GM21825 (cell line): Measurements from ENCODE around the gene TSPAN1.
"Not testable (repeated sequence)": the region's sequence is repeated elsewhere in the genome, so short reads cannot be mapped to it uniquely, and the experiment has no call there.

ENCODE experiments used
- ATAC-seq: cut with Tn5 transposase; IDR thresholded peaks from one replicate; pipeline ENCODE4 v1.9.1; 2021; ENCODE audit warnings: mild to moderate bottlenecking, moderate library complexity; ENCODE audit not compliant: unreplicated experiment

TSPAN1 gene

DNA sequence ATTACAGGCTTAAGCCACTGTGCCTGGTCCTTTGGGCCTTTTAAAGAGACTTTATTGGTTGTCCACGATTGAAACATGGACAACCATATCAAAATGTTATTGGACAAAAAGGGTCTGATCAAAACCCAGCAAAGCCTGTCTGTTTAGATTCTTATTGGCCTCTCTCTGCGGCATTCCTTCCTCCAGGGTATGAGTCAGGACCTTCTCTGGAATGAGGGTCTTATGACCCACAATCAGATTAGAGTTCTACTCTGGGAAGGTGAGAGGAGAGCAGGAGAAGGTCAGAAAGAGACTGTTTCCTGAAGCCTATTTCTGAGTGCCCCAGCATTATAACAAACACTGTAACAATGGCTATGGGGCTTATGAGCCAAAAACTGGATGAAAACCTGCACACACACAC, 36.2 kb downstream of the TSPAN1 start:
- no peak for ATAC-seq

DNA sequence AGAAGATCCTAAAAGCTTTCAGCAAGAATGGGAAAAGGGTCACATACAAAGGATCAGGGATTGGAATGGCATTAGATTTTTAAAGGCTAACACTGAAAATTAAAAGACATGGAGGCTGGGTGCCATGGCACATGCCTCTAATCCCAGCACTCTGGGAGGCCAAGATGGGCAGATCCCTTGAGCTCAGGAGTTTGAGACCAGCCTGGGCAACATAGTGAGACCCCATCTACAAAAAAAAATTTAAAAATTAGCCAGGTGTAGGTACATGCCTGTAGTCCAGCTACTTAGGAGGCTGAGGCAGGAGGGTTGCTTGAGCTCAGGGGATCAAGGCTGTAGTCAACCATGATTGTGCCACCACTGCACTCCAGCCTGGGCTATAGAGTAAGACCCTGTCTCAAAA, 40.6 kb downstream of the TSPAN1 start:
- no peak for ATAC-seq

DNA sequence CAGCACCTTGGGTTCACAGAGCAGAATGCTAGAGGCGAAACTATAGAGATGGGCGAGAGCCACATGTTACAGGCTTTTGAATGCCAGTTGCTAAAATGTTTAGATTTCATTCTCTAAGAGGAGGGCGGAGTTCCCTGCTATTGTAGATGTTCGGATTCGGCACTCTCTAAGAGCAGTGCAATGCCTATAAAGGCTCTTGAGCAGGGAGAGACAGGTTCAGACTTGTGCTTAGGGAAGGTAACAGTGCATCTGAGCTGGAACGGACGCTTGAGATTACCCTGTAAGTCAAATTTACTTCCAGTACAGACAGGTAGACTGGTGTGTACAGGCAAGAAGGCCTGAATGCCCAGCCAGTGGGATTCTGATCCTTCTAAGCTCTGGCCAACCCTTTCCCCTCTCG, 43.6 kb downstream of the TSPAN1 start:
- ATAC-seq = no peak

- ATAC-seq = no peak
Measured at GRCh38 chr1:46219551-46220520, 44.9 kb downstream of the TSPAN1 start.

DNA sequence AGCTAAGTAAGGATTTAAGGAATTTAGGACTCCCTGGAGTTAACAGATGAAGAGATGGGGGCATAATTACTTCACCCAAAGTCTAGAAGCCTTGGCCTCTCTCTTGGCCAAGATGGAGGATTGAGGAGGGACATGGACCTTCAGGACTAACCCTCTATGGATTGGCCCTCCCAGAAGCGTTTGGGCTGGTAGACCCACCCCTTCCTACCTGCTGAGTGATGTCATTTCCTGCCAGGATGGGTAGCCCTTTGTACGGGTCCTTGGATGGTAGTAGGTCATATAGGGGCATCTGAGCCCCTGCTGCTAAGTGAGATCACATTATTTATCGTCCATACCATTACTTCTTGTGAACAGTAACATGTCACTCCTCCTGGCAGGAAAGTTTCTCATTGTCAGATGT, 45.9 kb downstream of the TSPAN1 start:
- no peak for ATAC-seq

- ATAC-seq = no peak
Measured at GRCh38 chr1:46221749-46222148, 46.9 kb downstream of the TSPAN1 start.

- ATAC-seq = not testable (repeated sequence)
Measured at GRCh38 chr1:46223055-46223454, 48.2 kb downstream of the TSPAN1 start.

GRCh38 chr1:46223472-46223943, 48.6 kb downstream of the TSPAN1 start:
- ATAC-seq = peak; percentile 68

DNA sequence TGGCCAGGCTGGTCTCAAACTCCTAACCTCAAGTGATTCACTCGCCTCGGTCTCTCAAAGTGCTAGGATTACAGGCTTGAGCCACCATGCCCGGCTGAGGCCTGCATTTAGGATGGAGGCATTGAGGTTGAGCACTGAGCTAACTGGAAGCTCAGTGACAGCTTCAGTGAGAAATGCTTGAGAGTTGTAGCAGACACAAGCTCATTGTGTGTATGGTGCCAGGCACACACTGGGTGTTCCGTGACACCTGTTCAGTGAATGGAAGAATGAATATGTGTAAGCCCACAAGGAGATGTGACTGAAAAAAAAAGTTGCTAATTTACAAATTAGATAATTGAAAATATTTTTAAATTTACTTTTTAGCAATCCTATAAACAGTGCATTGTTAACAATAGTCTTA, 50.1 kb downstream of the TSPAN1 start:
- no peak for ATAC-seq

DNA sequence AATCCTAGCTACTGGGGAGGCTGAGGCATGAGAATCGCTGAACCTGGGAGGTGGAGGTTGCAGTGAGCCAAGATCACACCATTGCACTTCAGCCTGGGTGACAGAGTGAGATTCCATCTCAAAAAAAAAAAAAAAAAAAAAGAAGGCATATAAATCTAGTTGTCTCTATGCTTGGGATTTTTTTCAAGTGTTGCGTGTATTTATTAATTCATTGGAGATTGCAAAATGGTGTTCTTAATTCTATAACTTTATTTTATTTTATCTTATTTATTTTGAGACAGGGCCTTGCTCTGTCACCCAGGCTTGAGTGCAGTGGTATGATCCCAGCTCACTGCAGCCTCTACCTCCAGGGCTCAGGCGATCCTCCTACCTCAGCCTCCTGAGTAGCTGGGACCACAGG, 56.3 kb downstream of the TSPAN1 start:
- ATAC-seq = not testable (repeated sequence)
